ENCODE measurements around the gene PER2. TPM values are rescaled to one million over a fixed set of nuclear protein-coding genes. Genes with fewer than 3 reads are reported as not detected.
A peak's percentile ranks its signal among the peaks of the same experiment; 100 is the strongest.

Gene PER2
- total and polyA plus RNA-seq, 8 donors: 4.4 to 188 (median 23.2) TPM

DNA sequence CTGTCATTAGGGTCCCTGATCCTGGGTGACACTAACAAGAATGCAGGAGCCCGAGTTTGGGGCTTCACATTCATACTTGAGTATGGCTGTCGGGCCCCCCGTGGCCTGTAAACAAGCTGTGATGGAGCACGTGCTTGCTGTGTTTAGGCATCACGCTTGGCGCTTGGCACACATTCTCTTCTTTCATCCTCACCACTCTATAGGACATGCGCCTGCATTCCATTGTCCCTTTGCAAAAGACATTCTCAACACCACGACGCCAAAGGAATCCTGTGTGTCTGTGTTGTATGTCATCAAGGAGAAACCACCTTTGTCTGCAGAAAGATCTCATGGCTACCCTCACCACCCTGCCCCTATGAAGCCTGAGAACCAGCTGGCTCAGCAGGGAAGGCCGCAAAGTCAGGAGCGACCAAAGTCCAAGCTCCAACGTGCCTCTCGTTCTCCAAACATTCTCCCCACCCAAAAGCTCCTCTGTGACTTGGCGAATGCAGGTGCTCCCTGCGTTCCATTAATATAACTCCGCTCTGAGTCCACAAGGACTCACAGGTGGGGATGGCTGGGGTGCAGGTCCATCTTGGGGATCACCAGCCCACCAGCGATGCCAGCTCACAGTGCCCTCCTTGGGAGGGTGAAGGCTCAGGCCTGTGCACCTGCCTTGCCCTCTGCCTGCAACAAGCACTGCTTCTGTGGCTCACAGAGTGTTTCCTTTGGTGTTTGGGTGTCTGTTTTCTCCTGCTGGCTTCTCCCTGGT lies 6.2 kb upstream of the PER2 start:
- WGBS, 5 donors: 39 to 67% (median 55%) methylated on average over 16 to 17 of the region's 17 CpGs
- peaks cover 0 to 7% (median 0%) of the 10 kb centered on the region in 3 donors for H3K27me3 ChIP-seq
- H3K4me3 ChIP-seq: no peak overlapping the region
- peak overlapping the region; percentile 50 to 76 (median 72) for H3K27ac ChIP-seq
- no peaks in the 10 kb centered on the region for H3K36me3 ChIP-seq
- intact Hi-C loops (cut with DNase I; ENCODE audit: low total_unique reads): no loop called here
- TF ChIP-seq POLR2A (IDR thresholded peaks at IDR 0.05) (no peak), POLR2AphosphoS5 (IDR thresholded peaks at IDR 0.05) (peak in 2 of 3 donors; percentile 55 to 65)
- H3K9me3 ChIP-seq: no peaks in the 10 kb centered on the region
- H3K4me1 ChIP-seq: peaks cover 22 to 50% (median 45%) of the 10 kb centered on the region in 4 donors
- peak; percentile 77 to 87 for DNase-seq

- H3K4me3 ChIP-seq: no peak overlapping the region
- intact Hi-C loops (cut with DNase I; ENCODE audit: low total_unique reads): no loop called here
- no peaks in the 10 kb centered on the region for H3K36me3 ChIP-seq
- TF ChIP-seq POLR2A (IDR thresholded peaks at IDR 0.05) (no peak), CTCF (IDR thresholded peaks at IDR 0.05) (no peak), EP300 (IDR thresholded peaks at IDR 0.05) (no peak), POLR2AphosphoS5 (IDR thresholded peaks at IDR 0.05) (no peak)
- H3K27me3 ChIP-seq: peaks cover 0 to 7% (median 0%) of the 10 kb centered on the region in 3 donors
- H3K4me1 ChIP-seq: peaks cover 21 to 50% (median 45%) of the 10 kb centered on the region in 4 donors
- DNase-seq: no peak
- H3K9me3 ChIP-seq: no peaks in the 10 kb centered on the region
- peak overlapping the region; percentile 50 to 76 (median 72) for H3K27ac ChIP-seq
- 76 to 92% (median 88%) methylated on average over 4 to 9 of the region's 9 CpGs for WGBS, 5 donors
Measured at GRCh38 chr2:238294046-238294392, 5.6 kb upstream of the PER2 start.

- 93 to 98% (median 95%) methylated on average over 8 of the region's 8 CpGs for WGBS, 5 donors
Measured at GRCh38 chr2:238291550-238292281, 3.3 kb upstream of the PER2 start.

DNA sequence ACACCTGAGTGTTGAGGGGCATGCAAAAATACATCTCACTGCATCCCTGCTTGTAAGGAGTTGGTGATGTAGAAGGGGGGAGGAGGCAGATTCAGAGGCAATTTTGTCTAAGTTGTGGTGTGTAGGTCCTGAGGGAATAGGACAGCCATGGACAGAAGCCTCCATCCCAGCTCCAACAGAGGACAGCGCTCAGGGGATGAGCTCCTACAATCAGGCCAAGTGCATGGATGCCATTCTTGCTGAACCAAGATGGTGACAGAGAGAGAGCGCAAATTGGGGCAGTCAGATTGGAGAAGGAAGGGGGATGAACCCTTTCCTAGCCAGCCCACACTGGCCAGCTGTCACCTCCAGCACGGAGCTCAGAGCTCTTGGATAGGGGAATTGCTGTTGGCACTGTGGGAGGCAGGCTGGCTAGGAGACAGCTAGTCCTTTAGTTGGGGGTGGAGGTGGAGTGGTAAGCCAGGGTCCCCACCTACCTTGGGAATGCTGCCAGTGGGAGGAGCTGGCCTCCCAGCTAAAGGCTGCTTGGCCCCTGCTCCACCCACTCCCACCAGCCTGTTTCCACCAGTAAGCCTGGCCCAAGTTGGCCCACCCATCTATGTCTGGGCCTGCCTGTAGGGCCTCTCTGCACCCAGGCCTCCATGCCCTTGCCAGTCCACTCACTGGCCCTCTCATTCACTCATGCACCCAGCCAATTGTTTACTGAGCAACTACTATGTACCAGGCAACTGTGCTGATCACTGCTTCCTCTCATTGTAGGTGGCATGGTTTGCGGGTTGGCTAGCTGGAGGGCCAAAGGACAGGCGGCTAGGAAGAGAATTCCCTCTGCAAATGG lies 2.5 kb upstream of the PER2 start:
- peak; percentile 60 to 78 for DNase-seq
- H3K27me3 ChIP-seq: no peaks in the 10 kb centered on the region
- peak overlapping the region; percentile 49 to 99 (median 98) for H3K27ac ChIP-seq
- 78 to 83% (median 81%) methylated on average over 5 of the region's 5 CpGs for WGBS, 5 donors
- no peaks in the 10 kb centered on the region for H3K36me3 ChIP-seq
- TF ChIP-seq POLR2A (IDR thresholded peaks at IDR 0.05): no peak
- TF ChIP-seq POLR2AphosphoS5 (IDR thresholded peaks at IDR 0.05): peak in 2 of 3 donors; percentile 28 to 32
- peaks cover 39 to 63% (median 62%) of the 10 kb centered on the region in 4 donors for H3K4me1 ChIP-seq
- no peaks in the 10 kb centered on the region for H3K9me3 ChIP-seq
- intact Hi-C loops (cut with DNase I; ENCODE audit: low total_unique reads): no loop called here
- H3K4me3 ChIP-seq: no peak overlapping the region

More at GRCh38 chr2:238291550-238292281, 3.3 kb upstream of the PER2 start:
- intact Hi-C loops (cut with DNase I; ENCODE audit: low total_unique reads): no loop called here
- TF ChIP-seq EP300 (IDR thresholded peaks at IDR 0.05) (no peak), POLR2A (IDR thresholded peaks at IDR 0.05) (no peak), CTCF (IDR thresholded peaks at IDR 0.05) (no peak), POLR2AphosphoS5 (IDR thresholded peaks at IDR 0.05) (no peak)
- peaks cover 0 to 2% (median 0%) of the 10 kb centered on the region in 3 donors for H3K27me3 ChIP-seq
- H3K9me3 ChIP-seq: no peaks in the 10 kb centered on the region
- H3K36me3 ChIP-seq: no peaks in the 10 kb centered on the region
- H3K4me3 ChIP-seq: no peak overlapping the region
- no peak for DNase-seq
- H3K4me1 ChIP-seq: peaks cover 31 to 55% (median 54%) of the 10 kb centered on the region in 4 donors
- peak overlapping the region; percentile 49 to 99 (median 98) for H3K27ac ChIP-seq

- DNase-seq: peak; percentile 90 to 96
- intact Hi-C loops (cut with DNase I; ENCODE audit: low total_unique reads): no loop called here
- Histone ChIP-seq H3K36me3 (no peaks in the 10 kb centered on the region), H3K4me3 (peak overlapping the region in 1 of 4 donors; percentile 64), H3K27ac (peak overlapping the region; percentile 98 to 99 (median 98)), H3K27me3 (no peaks in the 10 kb centered on the region), H3K9me3 (no peaks in the 10 kb centered on the region), H3K4me1 (peaks cover 45 to 64% (median 63%) of the 10 kb centered on the region in 4 donors)
- TF ChIP-seq POLR2A (IDR thresholded peaks at IDR 0.05) (peak in 2 of 4 donors; percentile 39 to 45), POLR2AphosphoS5 (IDR thresholded peaks at IDR 0.05) (peak in 2 of 3 donors; percentile 59 to 77), CTCF (IDR thresholded peaks at IDR 0.05) (no peak), EP300 (IDR thresholded peaks at IDR 0.05) (no peak)
- WGBS, 5 donors: 21 to 41% (median 32%) methylated on average over 8 of the region's 8 CpGs
Measured at GRCh38 chr2:238290091-238290509, 1.7 kb upstream of the PER2 start.
